GM23338 (cell line): ENCODE measurements around the gene GALNT9. TPM values are rescaled to one million over a fixed set of nuclear protein-coding genes. Genes with fewer than 3 reads are reported as not detected.

Source experiments
- ATAC-seq: fragments of 200-7000 bp; cut with Tn5 transposase; 3 replicates; pipeline ENCODE4 v1.9.1; 2020
- DNase-seq: peaks from one replicate; pipeline ENCODE4 v3.0.0-alpha.2; 2015; ENCODE audit warnings: low spot score
- H2AFZ ChIP-seq: fragments of 200-600 bp; sonication (generic); 2 replicates; pipeline ENCODE4 v1.8.0; 2016; ENCODE audit warnings: antibody characterized with exemption, mild to moderate bottlenecking, moderate library complexity
- H3F3A ChIP-seq: fragments of 200-600 bp; sonication (generic); replicated peaks from 2 replicates; pipeline ENCODE4 v1.8.0; 2017; ENCODE audit warnings: antibody characterized with exemption, mixed run types, low read depth
- H3K27ac ChIP-seq: fragments of 200-600 bp; sonication (generic); 2 replicates; pipeline ENCODE4 v1.6.1; 2016; ENCODE audit warnings: low read depth
- H3K27me3 ChIP-seq: fragments of 200-600 bp; sonication (generic); 2 replicates; pipeline ENCODE4 v1.8.0; 2016; ENCODE audit warnings: mild to moderate bottlenecking, mixed run types, moderate library complexity; ENCODE audit not compliant: insufficient read depth
- H3K36me3 ChIP-seq: fragments of 200-600 bp; sonication (generic); 2 replicates; pipeline ENCODE4 v1.8.0; 2016; ENCODE audit warnings: mild to moderate bottlenecking; ENCODE audit not compliant: insufficient read depth
- H3K4me1 ChIP-seq: fragments of 200-600 bp; sonication (generic); 2 replicates; pipeline ENCODE4 v1.8.0; 2016; ENCODE audit warnings: mild to moderate bottlenecking, moderate library complexity; ENCODE audit not compliant: insufficient read depth
- H3K4me2 ChIP-seq: fragments of 200-600 bp; sonication (generic); 2 replicates; pipeline ENCODE4 v1.7.1; 2017; ENCODE audit warnings: mixed run types
- H3K4me3 ChIP-seq: fragments of 200-600 bp; sonication (generic); 2 replicates; pipeline ENCODE4 v1.6.1; 2016; ENCODE audit warnings: mixed run types
- H3K79me2 ChIP-seq: fragments of 200-600 bp; sonication (generic); replicated peaks from 2 replicates; pipeline ENCODE4 v1.8.0; 2017; ENCODE audit warnings: mild to moderate bottlenecking; ENCODE audit not compliant: insufficient read depth
- H3K9me2 ChIP-seq: fragments of 200-600 bp; sonication (generic); 2 replicates; pipeline ENCODE4 v1.8.0; 2017; ENCODE audit not compliant: insufficient read depth
- H4K20me1 ChIP-seq: fragments of 200-600 bp; sonication (generic); replicated peaks from 2 replicates; pipeline ENCODE4 v1.8.0; 2017; ENCODE audit warnings: mild to moderate bottlenecking; ENCODE audit not compliant: insufficient read depth
- H3K27ac Mint-ChIP-seq: 2 replicates; pipeline ENCODE4 v1.8.0; 2020; ENCODE audit warnings: inconsistent platforms, mild to moderate bottlenecking, moderate library complexity, mixed read lengths
- H3K27me3 Mint-ChIP-seq: 3 replicates; pipeline ENCODE4 v1.8.0; 2022; ENCODE audit warnings: low read depth, mild to moderate bottlenecking, moderate library complexity, mixed read lengths, inconsistent platforms; ENCODE audit not compliant: insufficient read depth, poor library complexity
- H3K36me3 Mint-ChIP-seq: 3 replicates; pipeline ENCODE4 v1.8.0; 2021; ENCODE audit warnings: low read depth, mild to moderate bottlenecking, inconsistent platforms, moderate library complexity, mixed read lengths
- H3K4me1 Mint-ChIP-seq: 3 replicates; pipeline ENCODE4 v1.8.0; 2020; ENCODE audit warnings: mild to moderate bottlenecking, inconsistent platforms, mixed read lengths
- H3K4me3 Mint-ChIP-seq: 3 replicates; pipeline ENCODE4 v1.8.0; 2021; ENCODE audit warnings: moderate library complexity, mild to moderate bottlenecking, inconsistent platforms, mixed read lengths
- H3K9me3 Mint-ChIP-seq: 3 replicates; pipeline ENCODE4 v1.8.0; 2020; ENCODE audit warnings: moderate library complexity, mild to moderate bottlenecking, inconsistent platforms, mixed read lengths
- EZH2 ChIP-seq: fragments of 200-600 bp; sonication (generic); IDR thresholded peaks from one replicate; pipeline ENCODE4 v1.8.0; 2017; ENCODE audit warnings: antibody characterized with exemption, mild to moderate bottlenecking, low read depth; ENCODE audit not compliant: unreplicated experiment
- NANOG ChIP-seq: IDR thresholded peaks from 2 replicates; pipeline ENCODE4 v1.6.1; 2016; ENCODE audit warnings: antibody characterized with exemption, borderline replicate concordance
- POLR2AphosphoS5 ChIP-seq: IDR thresholded peaks from 2 replicates; pipeline ENCODE4 v1.6.1; 2016; ENCODE audit warnings: antibody characterized with exemption, low read depth
- STAT1 ChIP-seq: IDR thresholded peaks from one replicate; pipeline ENCODE4 v1.6.1; 2016; ENCODE audit warnings: antibody characterized with exemption; ENCODE audit not compliant: unreplicated experiment
- ZNF114 ChIP-seq: fragments of 250-450 bp; sonication (Bioruptor Pico); IDR thresholded peaks from 2 replicates; pipeline ENCODE4 v1.5.0; 2020; ENCODE audit warnings: mild to moderate bottlenecking, moderate library complexity
- polyA plus RNA-seq: library from polyadenylated mRNA; unstranded; fragments of >200 nt; fragmentation: Nextera tagmentation; extraction: Ambion mirVana; gene quantifications from 2 replicates; pipeline ENCODE4 v1.2.1, GENCODE V29; 2016
- total RNA-seq: library from RNA; depleted of rRNA; stranded (reverse); fragments of >200 nt; shearing (Covaris generic); gene quantifications from 2 replicates; pipeline ENCODE4 v1.2.3, GENCODE V29; 2014
- TF ChIP-seq, protein P1 (sequence below): fragments of 250-450 bp; sonication (Bioruptor Pico); IDR thresholded peaks from 2 replicates; pipeline ENCODE4 v1.5.0; 2020; ENCODE audit warnings: mild to moderate bottlenecking, moderate library complexity
- TF ChIP-seq, protein P2 (sequence below): IDR thresholded peaks from 2 replicates; pipeline ENCODE4 v1.6.1; 2016; ENCODE audit warnings: antibody characterized with exemption

Gene GALNT9
- total and polyA plus RNA-seq, 2 experiments from 2014 or later: 0.81 to 2.5 TPM

DNA sequence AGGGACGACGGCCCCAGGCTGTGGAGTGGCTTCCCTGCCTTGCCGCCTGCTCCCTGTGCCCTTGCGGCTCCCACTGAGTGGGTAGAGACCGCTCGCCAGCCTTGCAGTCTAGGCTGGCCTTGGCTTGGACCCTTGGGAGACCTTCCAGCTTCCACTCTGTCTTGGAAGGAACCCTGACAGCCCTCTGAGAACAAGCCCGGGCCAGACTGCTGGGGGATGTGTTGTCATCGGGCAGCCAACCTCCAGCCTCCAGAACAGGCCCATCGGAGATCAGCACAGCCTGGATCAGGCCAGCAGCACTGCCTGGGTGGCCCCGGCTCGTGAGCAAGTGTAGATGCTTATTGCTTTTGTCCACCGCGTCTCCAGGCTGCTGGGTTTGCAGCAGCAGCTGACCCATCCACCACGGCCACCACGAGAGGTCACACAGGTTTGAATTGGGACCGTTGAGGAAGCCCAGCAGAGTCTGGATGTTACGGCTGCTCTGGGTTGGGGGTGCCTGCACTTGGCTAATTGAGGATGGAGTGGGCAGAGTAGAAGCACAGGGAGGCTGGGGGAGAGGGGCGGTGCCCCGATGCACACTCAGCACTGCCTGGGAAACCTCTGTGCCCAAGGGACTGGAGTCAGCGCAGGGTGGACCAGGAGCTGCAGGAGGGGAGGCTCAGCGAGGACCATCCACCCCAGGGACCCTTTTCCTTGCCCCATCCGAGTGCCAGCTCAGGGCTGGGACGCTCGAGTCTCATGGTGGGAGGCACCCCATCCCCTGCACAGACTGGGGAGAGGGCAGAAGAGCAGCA is 129.7 kb downstream of the GALNT9 start:
- Mint-ChIP-seq H3K9me3 (no peaks in the 10 kb centered on the region), H3K27ac (no peak overlapping the region), H3K36me3 (no peaks in the 10 kb centered on the region), H3K27me3 (peaks cover 8% of the 10 kb centered on the region), H3K4me3 (no peak overlapping the region), H3K4me1 (no peaks in the 10 kb centered on the region)
- H3K27me3 ChIP-seq: no peaks in the 10 kb centered on the region
- no peaks in the 10 kb centered on the region for H3K79me2 ChIP-seq
- no peaks in the 10 kb centered on the region for H4K20me1 ChIP-seq
- DNase-seq (no peak), ATAC-seq (no peak)
- H3K4me2 ChIP-seq: no peak overlapping the region
- no peaks in the 10 kb centered on the region for H3F3A ChIP-seq
- H2AFZ ChIP-seq: no peak overlapping the region
- H3K4me3 ChIP-seq: no peak overlapping the region
- H3K36me3 ChIP-seq: no peaks in the 10 kb centered on the region
- no peaks in the 10 kb centered on the region for H3K9me2 ChIP-seq
- H3K27ac ChIP-seq: no peak overlapping the region
- no peaks in the 10 kb centered on the region for H3K4me1 ChIP-seq
- TF ChIP-seq NANOG: no peak
- no peak for TF ChIP-seq EZH2
- no peak for TF ChIP-seq STAT1

DNA sequence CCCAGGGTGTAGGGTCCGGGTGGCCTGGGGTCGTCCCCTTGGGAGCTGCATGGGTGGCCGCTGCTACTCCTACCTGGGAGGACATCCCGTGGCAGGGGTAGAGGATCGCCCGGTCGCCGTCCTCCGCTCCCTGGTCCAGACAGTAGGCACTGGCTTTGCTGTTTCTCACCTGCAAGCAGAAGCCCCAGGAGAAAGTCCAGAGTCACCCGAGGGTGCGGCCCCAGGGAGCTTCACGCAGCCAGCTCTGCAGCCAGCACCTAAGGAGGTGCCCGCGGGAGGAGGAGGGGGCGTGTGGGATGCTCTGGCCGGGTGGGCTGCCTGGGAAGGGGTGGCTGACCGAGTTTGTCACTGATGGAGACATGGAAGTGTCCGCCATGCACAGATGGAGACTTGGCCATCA is 130.3 kb downstream of the GALNT9 start:
- Histone ChIP-seq H3K9me2 (no peaks in the 10 kb centered on the region), H3K36me3 (no peaks in the 10 kb centered on the region), H3K27ac (no peak overlapping the region), H3K4me2 (no peak overlapping the region), H3K79me2 (no peaks in the 10 kb centered on the region), H3K27me3 (no peaks in the 10 kb centered on the region), H2AFZ (no peak overlapping the region), H3K4me1 (no peaks in the 10 kb centered on the region), H4K20me1 (no peaks in the 10 kb centered on the region), H3K4me3 (no peak overlapping the region), H3F3A (no peaks in the 10 kb centered on the region)
- Mint-ChIP-seq H3K27me3 (peaks cover 13% of the 10 kb centered on the region), H3K27ac (no peak overlapping the region), H3K36me3 (no peaks in the 10 kb centered on the region), H3K4me3 (no peak overlapping the region), H3K4me1 (no peaks in the 10 kb centered on the region), H3K9me3 (peaks cover 3% of the 10 kb centered on the region; the same call in 2 of the 3 replicates)
- DNase-seq (no peak), ATAC-seq (no peak)
- TF ChIP-seq EZH2: no peak

DNA sequence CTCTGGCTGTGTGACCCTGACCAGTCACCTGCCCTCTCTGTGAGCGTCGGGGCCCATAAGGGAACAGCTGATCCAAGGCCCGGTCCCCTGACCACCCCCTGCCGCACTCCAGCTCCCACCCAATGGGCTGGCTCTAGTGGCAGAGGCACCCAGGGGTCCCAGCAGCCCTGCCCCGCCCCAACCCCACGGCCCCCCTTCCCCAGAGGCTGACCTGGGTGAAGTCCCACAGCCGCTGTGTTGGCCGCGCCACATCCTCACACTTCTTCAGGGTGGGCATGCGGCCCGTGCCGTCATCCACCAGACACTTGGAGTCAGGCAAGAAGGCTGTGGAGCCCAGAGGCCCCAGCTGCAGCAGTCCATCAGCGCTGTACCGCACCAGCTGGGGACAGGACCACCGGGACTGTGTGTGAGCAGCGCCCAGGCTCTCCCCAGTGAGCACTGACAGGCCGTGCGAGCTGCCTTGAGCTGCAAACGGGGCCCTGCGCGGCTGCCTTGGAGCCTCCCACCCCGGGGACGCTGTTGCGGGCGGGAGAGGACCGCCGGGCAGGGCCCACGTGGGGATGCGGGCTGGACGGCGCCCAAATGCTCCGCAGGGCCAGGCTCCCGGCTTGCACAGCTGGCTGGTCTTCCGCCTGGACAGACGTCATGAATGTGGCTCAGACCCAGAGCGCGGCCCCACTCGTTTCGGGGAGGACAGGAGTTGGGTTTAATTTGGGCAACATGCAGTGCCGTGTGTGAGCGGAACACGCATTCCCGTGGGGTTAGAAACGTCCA is 131.6 kb downstream of the GALNT9 start:
- H3F3A ChIP-seq: no peaks in the 10 kb centered on the region
- no peaks in the 10 kb centered on the region for H3K4me1 Mint-ChIP-seq
- H3K79me2 ChIP-seq: no peaks in the 10 kb centered on the region
- no peaks in the 10 kb centered on the region for H3K27me3 ChIP-seq
- H3K4me2 ChIP-seq: no peak overlapping the region
- H3K36me3 Mint-ChIP-seq: peaks cover 6% of the 10 kb centered on the region
- H3K27ac ChIP-seq: no peak overlapping the region
- H3K4me3 ChIP-seq: no peak overlapping the region
- H2AFZ ChIP-seq: no peak overlapping the region
- ATAC-seq: no peak
- H3K4me1 ChIP-seq: no peaks in the 10 kb centered on the region
- no peak overlapping the region for H3K4me3 Mint-ChIP-seq
- peaks cover 13% of the 10 kb centered on the region for H3K9me3 Mint-ChIP-seq
- DNase-seq: no peak
- H3K27me3 Mint-ChIP-seq: peaks cover 24% of the 10 kb centered on the region
- H3K9me2 ChIP-seq: no peaks in the 10 kb centered on the region
- H3K36me3 ChIP-seq: no peaks in the 10 kb centered on the region
- H3K27ac Mint-ChIP-seq: no peak overlapping the region
- H4K20me1 ChIP-seq: no peaks in the 10 kb centered on the region
- TF ChIP-seq NANOG (no peak), STAT1 (no peak), POLR2AphosphoS5 (no peak), ZNF114 (CRISPR knock-in tag) (no peak)
- TF ChIP-seq, protein P1, sequence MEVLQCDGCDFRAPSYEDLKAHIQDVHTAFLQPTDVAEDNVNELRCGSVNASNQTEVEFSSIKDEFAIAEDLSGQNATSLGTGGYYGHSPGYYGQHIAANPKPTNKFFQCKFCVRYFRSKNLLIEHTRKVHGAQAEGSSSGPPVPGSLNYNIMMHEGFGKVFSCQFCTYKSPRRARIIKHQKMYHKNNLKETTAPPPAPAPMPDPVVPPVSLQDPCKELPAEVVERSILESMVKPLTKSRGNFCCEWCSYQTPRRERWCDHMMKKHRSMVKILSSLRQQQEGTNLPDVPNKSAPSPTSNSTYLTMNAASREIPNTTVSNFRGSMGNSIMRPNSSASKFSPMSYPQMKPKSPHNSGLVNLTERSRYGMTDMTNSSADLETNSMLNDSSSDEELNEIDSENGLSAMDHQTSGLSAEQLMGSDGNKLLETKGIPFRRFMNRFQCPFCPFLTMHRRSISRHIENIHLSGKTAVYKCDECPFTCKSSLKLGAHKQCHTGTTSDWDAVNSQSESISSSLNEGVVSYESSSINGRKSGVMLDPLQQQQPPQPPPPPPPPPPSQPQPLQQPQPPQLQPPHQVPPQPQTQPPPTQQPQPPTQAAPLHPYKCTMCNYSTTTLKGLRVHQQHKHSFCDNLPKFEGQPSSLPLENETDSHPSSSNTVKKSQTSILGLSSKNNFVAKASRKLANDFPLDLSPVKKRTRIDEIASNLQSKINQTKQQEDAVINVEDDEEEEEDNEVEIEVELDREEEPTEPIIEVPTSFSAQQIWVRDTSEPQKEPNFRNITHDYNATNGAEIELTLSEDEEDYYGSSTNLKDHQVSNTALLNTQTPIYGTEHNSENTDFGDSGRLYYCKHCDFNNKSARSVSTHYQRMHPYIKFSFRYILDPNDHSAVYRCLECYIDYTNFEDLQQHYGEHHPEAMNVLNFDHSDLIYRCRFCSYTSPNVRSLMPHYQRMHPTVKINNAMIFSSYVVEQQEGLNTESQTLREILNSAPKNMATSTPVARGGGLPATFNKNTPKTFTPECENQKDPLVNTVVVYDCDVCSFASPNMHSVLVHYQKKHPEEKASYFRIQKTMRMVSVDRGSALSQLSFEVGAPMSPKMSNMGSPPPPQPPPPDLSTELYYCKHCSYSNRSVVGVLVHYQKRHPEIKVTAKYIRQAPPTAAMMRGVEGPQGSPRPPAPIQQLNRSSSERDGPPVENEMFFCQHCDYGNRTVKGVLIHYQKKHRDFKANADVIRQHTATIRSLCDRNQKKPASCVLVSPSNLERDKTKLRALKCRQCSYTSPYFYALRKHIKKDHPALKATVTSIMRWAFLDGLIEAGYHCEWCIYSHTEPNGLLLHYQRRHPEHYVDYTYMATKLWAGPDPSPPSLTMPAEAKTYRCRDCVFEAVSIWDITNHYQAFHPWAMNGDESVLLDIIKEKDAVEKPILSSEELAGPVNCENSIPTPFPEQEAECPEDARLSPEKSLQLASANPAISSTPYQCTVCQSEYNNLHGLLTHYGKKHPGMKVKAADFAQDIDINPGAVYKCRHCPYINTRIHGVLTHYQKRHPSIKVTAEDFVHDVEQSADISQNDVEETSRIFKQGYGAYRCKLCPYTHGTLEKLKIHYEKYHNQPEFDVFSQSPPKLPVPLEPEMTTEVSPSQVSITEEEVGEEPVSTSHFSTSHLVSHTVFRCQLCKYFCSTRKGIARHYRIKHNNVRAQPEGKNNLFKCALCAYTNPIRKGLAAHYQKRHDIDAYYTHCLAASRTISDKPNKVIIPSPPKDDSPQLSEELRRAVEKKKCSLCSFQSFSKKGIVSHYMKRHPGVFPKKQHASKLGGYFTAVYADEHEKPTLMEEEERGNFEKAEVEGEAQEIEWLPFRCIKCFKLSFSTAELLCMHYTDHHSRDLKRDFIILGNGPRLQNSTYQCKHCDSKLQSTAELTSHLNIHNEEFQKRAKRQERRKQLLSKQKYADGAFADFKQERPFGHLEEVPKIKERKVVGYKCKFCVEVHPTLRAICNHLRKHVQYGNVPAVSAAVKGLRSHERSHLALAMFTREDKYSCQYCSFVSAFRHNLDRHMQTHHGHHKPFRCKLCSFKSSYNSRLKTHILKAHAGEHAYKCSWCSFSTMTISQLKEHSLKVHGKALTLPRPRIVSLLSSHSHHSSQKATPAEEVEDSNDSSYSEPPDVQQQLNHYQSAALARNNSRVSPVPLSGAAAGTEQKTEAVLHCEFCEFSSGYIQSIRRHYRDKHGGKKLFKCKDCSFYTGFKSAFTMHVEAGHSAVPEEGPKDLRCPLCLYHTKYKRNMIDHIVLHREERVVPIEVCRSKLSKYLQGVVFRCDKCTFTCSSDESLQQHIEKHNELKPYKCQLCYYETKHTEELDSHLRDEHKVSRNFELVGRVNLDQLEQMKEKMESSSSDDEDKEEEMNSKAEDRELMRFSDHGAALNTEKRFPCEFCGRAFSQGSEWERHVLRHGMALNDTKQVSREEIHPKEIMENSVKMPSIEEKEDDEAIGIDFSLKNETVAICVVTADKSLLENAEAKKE (CRISPR knock-in tag): no peak
- TF ChIP-seq, protein P2, sequence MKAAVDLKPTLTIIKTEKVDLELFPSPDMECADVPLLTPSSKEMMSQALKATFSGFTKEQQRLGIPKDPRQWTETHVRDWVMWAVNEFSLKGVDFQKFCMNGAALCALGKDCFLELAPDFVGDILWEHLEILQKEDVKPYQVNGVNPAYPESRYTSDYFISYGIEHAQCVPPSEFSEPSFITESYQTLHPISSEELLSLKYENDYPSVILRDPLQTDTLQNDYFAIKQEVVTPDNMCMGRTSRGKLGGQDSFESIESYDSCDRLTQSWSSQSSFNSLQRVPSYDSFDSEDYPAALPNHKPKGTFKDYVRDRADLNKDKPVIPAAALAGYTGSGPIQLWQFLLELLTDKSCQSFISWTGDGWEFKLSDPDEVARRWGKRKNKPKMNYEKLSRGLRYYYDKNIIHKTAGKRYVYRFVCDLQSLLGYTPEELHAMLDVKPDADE: no peak
